Choroid plexus epithelial cell (primary cell): ENCODE data around the gene APOH.
A peak's percentile ranks its signal among the peaks of the same experiment; 100 is the strongest.

ENCODE experiments used
- DNase-seq: peaks from one replicate; pipeline ENCODE4 v3.0.0-alpha.2; 2010; ENCODE audit warnings: low read depth
- H3K4me3 ChIP-seq: 2 replicates; pipeline ENCODE4 v1.5.1; 2011; ENCODE audit warnings: low read depth, mild to moderate bottlenecking, control low read depth, low read length, moderate library complexity
- CTCF ChIP-seq: conservative IDR thresholded peaks from 2 replicates; pipeline ENCODE4 v1.5.1; 2011; ENCODE audit warnings: low read depth, mild to moderate bottlenecking, control low read depth, inconsistent platforms, low read length, moderate library complexity

The APOH gene

DNA sequence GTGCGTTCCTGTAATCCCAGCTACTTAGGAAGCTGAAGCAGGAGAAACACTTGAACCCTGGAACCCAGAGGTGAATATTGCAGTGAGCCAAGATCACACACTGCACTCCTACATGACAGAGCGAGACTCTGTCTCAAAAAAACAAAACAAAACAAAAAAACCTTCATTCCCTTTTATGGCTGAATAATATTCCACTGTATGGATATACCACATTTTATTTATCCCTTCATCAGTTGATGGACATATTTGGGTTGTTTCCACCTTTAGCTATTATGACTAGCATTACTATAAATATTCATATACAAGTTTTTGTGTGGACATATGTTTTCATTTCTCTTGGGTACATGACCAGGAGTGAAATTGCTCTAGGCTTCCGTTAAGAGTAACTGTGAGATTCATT, 42.3 kb upstream of the APOH start:
- H3K4me3 ChIP-seq = no peak overlapping the region
- TF ChIP-seq CTCF = no peak
- no peak for DNase-seq

DNA sequence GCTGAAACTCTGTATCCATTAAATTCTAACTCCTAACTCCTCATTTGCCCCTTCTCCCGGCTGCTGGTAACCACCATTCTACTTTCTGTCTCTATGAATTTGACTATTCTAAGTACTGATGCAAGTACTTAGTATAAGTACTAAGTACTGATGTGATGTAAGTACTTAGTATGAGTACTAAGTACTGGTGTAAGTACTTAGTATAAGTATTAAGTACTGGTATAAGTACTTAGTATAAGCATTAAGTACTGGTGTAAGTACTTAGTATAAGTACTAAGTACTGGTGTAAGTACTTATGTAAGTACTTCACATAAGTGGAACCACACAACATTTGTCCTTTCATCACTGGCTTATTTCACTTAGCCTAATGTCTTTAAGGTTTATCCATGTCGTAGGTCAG, 40.9 kb upstream of the APOH start:
- no peak for TF ChIP-seq CTCF

DNA sequence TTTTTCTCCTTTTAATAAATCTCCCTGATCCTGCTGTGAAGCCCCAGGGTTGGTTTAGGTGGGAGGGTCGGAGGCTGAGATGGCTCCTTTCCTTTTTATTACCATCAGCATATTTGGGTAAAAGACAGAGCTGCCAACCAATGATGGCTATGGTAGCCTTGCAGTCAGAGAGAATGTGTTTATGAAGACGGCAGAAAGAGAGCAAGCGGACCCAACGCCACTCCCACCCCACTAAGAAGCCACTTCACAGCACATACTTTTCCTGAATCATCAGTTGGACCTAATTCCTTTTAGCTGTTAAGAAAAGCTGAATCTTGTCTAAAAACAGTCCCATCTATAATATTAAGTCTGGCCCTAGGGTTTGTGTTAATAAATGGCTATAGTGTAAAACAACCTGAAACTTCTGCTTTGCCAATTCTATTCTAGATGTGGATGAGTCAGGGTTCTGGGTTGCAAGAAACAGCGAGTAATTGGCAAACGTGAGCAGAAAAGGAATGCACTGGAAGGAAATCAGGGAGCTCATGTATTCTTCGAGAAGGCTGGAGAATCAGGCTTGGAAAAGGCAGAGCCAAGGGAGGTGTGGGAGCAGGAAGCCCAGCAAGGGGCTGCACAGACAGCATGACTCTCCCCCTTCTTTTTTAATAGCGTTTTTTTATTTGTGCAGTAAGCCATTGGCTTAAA, 39.2 kb upstream of the APOH start:
- no peak for TF ChIP-seq CTCF
- DNase-seq = peak; percentile 83

More for the DNA sequence above, 40.9 kb upstream of the APOH start:
- no peak overlapping the region for H3K4me3 ChIP-seq
- DNase-seq = no peak

DNA sequence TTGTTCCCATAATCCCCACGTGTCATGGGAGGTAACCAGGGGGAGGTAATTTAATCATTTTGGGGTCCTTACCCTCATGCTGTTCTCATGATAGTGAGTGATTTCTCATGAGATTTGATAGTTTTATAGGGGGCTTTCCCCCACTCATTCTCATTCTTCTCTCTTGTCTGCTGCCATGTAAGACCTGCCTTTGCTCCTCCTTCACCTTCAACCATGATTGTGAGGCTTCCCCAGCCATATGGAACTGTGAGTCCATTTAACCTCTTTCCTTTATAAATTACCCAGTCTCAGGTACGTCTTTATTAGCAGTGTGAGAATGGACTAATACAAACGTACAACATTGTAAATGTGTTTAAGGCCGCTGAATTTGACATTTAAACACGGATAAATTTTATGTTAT, 35.5 kb upstream of the APOH start:
- no peak for DNase-seq
- TF ChIP-seq CTCF = no peak
- H3K4me3 ChIP-seq = no peak overlapping the region

More for the DNA sequence above, 39.2 kb upstream of the APOH start:
- no peak overlapping the region for H3K4me3 ChIP-seq

- TF ChIP-seq CTCF = no peak
- DNase-seq = no peak
These were observed 33.6 kb upstream of the APOH start for GRCh38 chr17:66262767-66263166.

DNA sequence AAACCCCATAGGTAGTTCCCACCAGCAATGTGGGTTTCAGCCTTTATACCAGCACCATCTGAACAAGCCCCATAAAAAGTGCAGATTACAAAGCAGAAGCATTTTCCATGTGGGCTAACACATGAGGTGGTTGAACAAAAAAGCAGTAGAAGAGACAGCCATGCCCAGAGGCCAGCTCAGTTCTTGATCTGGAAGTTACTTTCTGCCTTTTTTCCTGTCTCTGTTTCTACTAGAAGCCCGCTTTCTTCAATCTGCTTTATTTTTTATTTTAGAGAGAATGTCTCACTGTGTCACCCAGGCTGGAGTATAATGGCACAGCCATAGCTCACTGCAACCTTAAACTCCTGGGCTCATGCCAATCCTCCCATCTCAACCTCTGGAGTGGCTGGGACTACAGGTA, 31.5 kb upstream of the APOH start:
- no peak for TF ChIP-seq CTCF
- DNase-seq = no peak
- no peak overlapping the region for H3K4me3 ChIP-seq

More at GRCh38 chr17:66262767-66263166, 33.6 kb upstream of the APOH start:
- no peak overlapping the region for H3K4me3 ChIP-seq

DNA sequence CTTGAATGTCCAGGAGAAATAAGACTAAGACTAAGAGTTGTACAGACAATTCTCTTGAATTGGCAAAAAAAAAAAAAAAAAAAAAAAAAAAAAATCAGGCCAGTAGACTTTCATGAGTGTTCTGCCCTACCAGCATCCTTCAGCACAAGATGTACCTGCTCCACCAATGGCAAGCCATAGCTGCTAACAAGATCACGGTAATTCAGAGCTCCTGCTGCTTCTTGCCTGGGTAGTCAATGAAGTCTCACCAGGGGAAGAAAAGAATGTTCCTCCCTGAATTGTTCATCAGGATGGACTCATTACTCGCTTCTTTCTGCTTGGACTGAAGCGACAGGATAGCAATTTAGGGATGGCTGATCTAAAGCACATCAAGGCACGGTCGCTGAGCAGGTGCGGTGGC, 31.1 kb upstream of the APOH start:
- TF ChIP-seq CTCF = no peak
- H3K4me3 ChIP-seq = no peak overlapping the region
- DNase-seq = no peak
